Neural cell (in vitro differentiated cells): ENCODE measurements around the gene XRCC6. TPM values are rescaled to one million over a fixed set of nuclear protein-coding genes. Genes with fewer than 3 reads are reported as not detected.

Experiments used
- H2AFZ ChIP-seq: fragments of 200-600, 300-800 bp; sonication (generic), shearing (Covaris generic); 2 replicates; pipeline ENCODE4 v1.6.0; 2014; ENCODE audit warnings: low read depth, mild to moderate bottlenecking, antibody characterized with exemption, low read length, moderate library complexity
- H3F3A ChIP-seq: fragments of 200-600 bp; shearing (Covaris generic); 2 replicates; pipeline ENCODE4 v1.6.1; 2016; ENCODE audit warnings: mild to moderate bottlenecking, moderate library complexity, mixed read lengths, antibody characterized with exemption, low read length; ENCODE audit not compliant: insufficient read depth, poor library complexity, severe bottlenecking
- H3K27ac ChIP-seq: fragments of 200-600, 300-800 bp; sonication (generic), shearing (Covaris generic); 2 replicates; pipeline ENCODE4 v1.5.1; 2014; ENCODE audit warnings: mild to moderate bottlenecking, low read length, moderate library complexity
- H3K27me3 ChIP-seq: fragments of 300-800, 200-600 bp; sonication (generic), shearing (Covaris generic); 2 replicates; pipeline ENCODE4 v1.6.0; 2014; ENCODE audit warnings: mild to moderate bottlenecking, low read depth, low read length, moderate library complexity; ENCODE audit not compliant: insufficient read depth
- H3K36me3 ChIP-seq: fragments of 300-800, 200-600 bp; sonication (generic), shearing (Covaris generic); 2 replicates; pipeline ENCODE4 v1.5.1; 2014; ENCODE audit warnings: mild to moderate bottlenecking, antibody characterized with exemption, low read length, moderate library complexity; ENCODE audit not compliant: insufficient read depth
- H3K4me2 ChIP-seq: fragments of 300-800, 200-600 bp; sonication (generic), shearing (Covaris generic); 2 replicates; pipeline ENCODE4 v1.6.0; 2014; ENCODE audit warnings: mild to moderate bottlenecking, low read length
- H3K4me3 ChIP-seq: fragments of 300-800, 200-600 bp; sonication (generic), shearing (Covaris generic); 2 replicates; pipeline ENCODE4 v1.5.1; 2014; ENCODE audit warnings: mild to moderate bottlenecking, low read length, moderate library complexity
- H3K79me2 ChIP-seq: fragments of 200-600 bp; shearing (Covaris generic); replicated peaks from 2 replicates; pipeline ENCODE4 v1.6.0; 2014; ENCODE audit warnings: mild to moderate bottlenecking, low read length, moderate library complexity; ENCODE audit not compliant: insufficient read depth
- H3K9ac ChIP-seq: fragments of 300-800, 200-600 bp; sonication (generic), shearing (Covaris generic); 2 replicates; pipeline ENCODE4 v1.6.1; 2016; ENCODE audit warnings: mild to moderate bottlenecking, low read length, mixed read lengths
- H3K9me2 ChIP-seq: fragments of 200-600 bp; shearing (Covaris generic); 2 replicates; pipeline ENCODE4 v1.6.1; 2016; ENCODE audit warnings: mild to moderate bottlenecking, low read length, mixed read lengths; ENCODE audit not compliant: insufficient read depth
- H3K9me3 ChIP-seq: fragments of 200-600, 300-800 bp; sonication (generic), shearing (Covaris generic); 2 replicates; pipeline ENCODE4 v1.6.1; 2016; ENCODE audit warnings: mild to moderate bottlenecking, mixed run types, low read length, moderate library complexity, mixed read lengths
- H4K20me1 ChIP-seq: fragments of 200-600 bp; shearing (Covaris generic); 2 replicates; pipeline ENCODE4 v1.6.1; 2016; ENCODE audit warnings: mild to moderate bottlenecking, mixed run types; ENCODE audit not compliant: insufficient read depth
- CTCF ChIP-seq: fragments of 450-650 bp; IDR thresholded peaks from 2 replicates; pipeline ENCODE4 v1.5.1; 2014; ENCODE audit warnings: antibody characterized with exemption, mild to moderate bottlenecking, moderate library complexity; ENCODE audit not compliant: poor library complexity, severe bottlenecking
- EZH2 ChIP-seq: fragments of 200-600, 300-800 bp; shearing (Covaris generic), sonication (generic); IDR thresholded peaks from 2 replicates; pipeline ENCODE4 v1.6.1; 2014; ENCODE audit warnings: antibody characterized with exemption, low read length, borderline replicate concordance, mild to moderate bottlenecking; ENCODE audit not compliant: insufficient read depth, poor library complexity, severe bottlenecking
- MXI1 ChIP-seq: fragments of 450-650 bp; conservative IDR thresholded peaks from 2 replicates; pipeline ENCODE4 v1.6.1; 2014; ENCODE audit warnings: antibody characterized with exemption, mild to moderate bottlenecking; ENCODE audit not compliant: poor library complexity, severe bottlenecking
- RAD21 ChIP-seq: fragments of 450-650 bp; conservative IDR thresholded peaks from 2 replicates; pipeline ENCODE4 v1.6.1; 2014; ENCODE audit warnings: antibody characterized with exemption, mild to moderate bottlenecking, moderate library complexity
- REST ChIP-seq: IDR thresholded peaks from 2 replicates; pipeline ENCODE4 v1.6.1; 2012; ENCODE audit warnings: borderline replicate concordance
- SMC3 ChIP-seq: fragments of 450-650 bp; conservative IDR thresholded peaks from 2 replicates; pipeline ENCODE4 v1.6.1; 2014; ENCODE audit warnings: antibody characterized with exemption, mild to moderate bottlenecking, moderate library complexity; ENCODE audit not compliant: poor library complexity
- TAF1 ChIP-seq: IDR thresholded peaks from 2 replicates; pipeline ENCODE4 v1.6.1; 2012; ENCODE audit warnings: low read depth
- polyA plus RNA-seq: library from polyadenylated mRNA; depleted of rRNA; stranded (reverse); fragments of >200 nt; gene quantifications from 2 replicates; pipeline ENCODE4 v1.2.3, GENCODE V29; 2014

XRCC6 gene
- polyA plus RNA-seq, 1 donor from 2014 or later: 398 TPM

DNA sequence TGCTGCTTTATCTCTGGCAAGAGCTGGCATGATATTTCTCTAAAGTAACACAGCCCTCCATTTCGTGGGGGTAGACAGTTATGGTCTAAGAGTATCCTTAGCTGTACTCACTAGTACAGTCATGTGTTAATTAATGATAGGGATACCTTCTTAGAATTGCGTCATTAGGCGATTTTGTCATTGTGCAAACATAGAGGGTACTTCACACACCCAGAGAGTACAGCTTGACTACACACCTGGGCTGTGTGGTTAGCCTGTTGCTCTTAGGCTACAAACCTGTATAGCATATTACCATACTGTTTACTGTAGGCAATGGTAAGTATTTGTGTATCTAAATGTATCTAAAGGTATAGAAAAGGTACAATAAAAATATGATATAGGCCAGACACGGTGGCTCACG lies 17.0 kb downstream of the XRCC6 start:
- no peak overlapping the region for H3K4me2 ChIP-seq
- H3F3A ChIP-seq: no peaks in the 10 kb centered on the region
- H3K9ac ChIP-seq: no peak overlapping the region
- peaks cover 6% of the 10 kb centered on the region for H3K36me3 ChIP-seq
- H3K9me3 ChIP-seq: no peaks in the 10 kb centered on the region
- H4K20me1 ChIP-seq: no peaks in the 10 kb centered on the region
- H3K9me2 ChIP-seq: no peaks in the 10 kb centered on the region
- no peak for TF ChIP-seq REST
- TF ChIP-seq TAF1: no peak
- TF ChIP-seq CTCF: no peak
- no peak for TF ChIP-seq EZH2
- no peak for TF ChIP-seq SMC3
- no peak for TF ChIP-seq MXI1
- no peak for TF ChIP-seq RAD21
- H2AFZ ChIP-seq: no peak overlapping the region
- H3K4me3 ChIP-seq: no peak overlapping the region
- H3K27me3 ChIP-seq: no peaks in the 10 kb centered on the region
- H3K27ac ChIP-seq: no peak overlapping the region
- peaks cover 2% of the 10 kb centered on the region for H3K79me2 ChIP-seq

GRCh38 chr22:41638748-41639147 lies 17.7 kb downstream of the XRCC6 start:
- H3K9ac ChIP-seq: no peak overlapping the region
- H3K36me3 ChIP-seq: peaks cover 6% of the 10 kb centered on the region
- peaks cover 2% of the 10 kb centered on the region for H3K79me2 ChIP-seq
- H4K20me1 ChIP-seq: no peaks in the 10 kb centered on the region
- no peak overlapping the region for H2AFZ ChIP-seq
- no peaks in the 10 kb centered on the region for H3F3A ChIP-seq
- H3K4me2 ChIP-seq: no peak overlapping the region
- no peaks in the 10 kb centered on the region for H3K27me3 ChIP-seq
- H3K4me3 ChIP-seq: no peak overlapping the region
- H3K9me2 ChIP-seq: no peaks in the 10 kb centered on the region
- TF ChIP-seq REST (no peak), RAD21 (no peak), EZH2 (no peak), MXI1 (no peak), SMC3 (no peak)
- H3K27ac ChIP-seq: no peak overlapping the region
- H3K9me3 ChIP-seq: no peaks in the 10 kb centered on the region
